RWPE1 (cell line): Measurements from ENCODE around the gene RNF180.

Source experiments
- CTCF ChIA-PET: fragments of 350-600 bp; sonication (Branson Sonifier 250); formaldehyde crosslinking; extraction: SDS; loops from one replicate; lab custom pipeline; 2021; lab: Yijun Ruan, JAX
- POLR2A ChIA-PET: fragments of 400-600 bp; formaldehyde crosslinking; extraction: SDS; loops from one replicate; lab custom pipeline; 2020; ENCODE audit warnings: antibody characterized with exemption; ENCODE audit not compliant: low non-redundant PET; lab: Yijun Ruan, JAX
- DNase-seq: peaks from one replicate; pipeline ENCODE4 v3.0.0; 2012; ENCODE audit warnings: low spot score
- H3K27ac ChIP-seq: fragments of 450-650 bp; 2 replicates; pipeline ENCODE4 v1.5.1; 2017
- CTCF ChIP-seq: fragments of 450-650 bp; conservative IDR thresholded peaks from 2 replicates; pipeline ENCODE4 v1.5.1; 2017; ENCODE audit warnings: low read depth, mild to moderate bottlenecking

Gene RNF180

GRCh38 chr5:64188776-64189175, 23.1 kb downstream of the RNF180 start:
- DNase-seq = no peak
- POLR2A ChIA-PET = no interaction called here
- no peak for TF ChIP-seq CTCF
- no peak overlapping the region for H3K27ac ChIP-seq
- CTCF ChIA-PET = no interaction called here

- H3K27ac ChIP-seq = no peak overlapping the region
- TF ChIP-seq CTCF = no peak
- POLR2A ChIA-PET = no interaction called here
- DNase-seq = no peak
- CTCF ChIA-PET = no interaction called here
Measured at GRCh38 chr5:64190562-64191306, 25.1 kb downstream of the RNF180 start.

GRCh38 chr5:64195981-64196380, 30.3 kb downstream of the RNF180 start:
- no peak for DNase-seq
- CTCF ChIA-PET = no interaction called here
- POLR2A ChIA-PET = no interaction called here
- H3K27ac ChIP-seq = no peak overlapping the region
- no peak for TF ChIP-seq CTCF

GRCh38 chr5:64199425-64199824, 33.8 kb downstream of the RNF180 start:
- ChIA-PET CTCF (interaction anchor here (1.8 kb wide), 1 partner anchor 52 kb away, joined by 6 read pairs; no protein-coding TSS in a partner anchor), POLR2A (no interaction called here)
- TF ChIP-seq CTCF = no peak
- H3K27ac ChIP-seq = no peak overlapping the region
- no peak for DNase-seq

GRCh38 chr5:64201996-64202395, 36.4 kb downstream of the RNF180 start:
- DNase-seq = no peak
- no peak for TF ChIP-seq CTCF
- no peak overlapping the region for H3K27ac ChIP-seq
- POLR2A ChIA-PET = no interaction called here
- CTCF ChIA-PET = interaction anchor here (0.7 kb wide), 1 partner anchor 1077 kb away, joined by 3 read pairs; no protein-coding TSS in a partner anchor

- CTCF ChIA-PET = interaction anchor here (2.1 kb wide), 1 partner anchor 59 kb away, joined by 18 read pairs; no protein-coding TSS in a partner anchor
- POLR2A ChIA-PET = no interaction called here
- TF ChIP-seq CTCF = no peak
- DNase-seq = no peak
- H3K27ac ChIP-seq = no peak overlapping the region
Measured at GRCh38 chr5:64206653-64207052, 41.0 kb downstream of the RNF180 start.
